Vagina (tissue), 2 donors: Measurements from ENCODE around the gene GATA2. TPM values are rescaled to one million over a fixed set of nuclear protein-coding genes. Genes with fewer than 3 reads are reported as not detected.

Source experiments
- DNase-seq, 2 donors: peaks; one replicate each; pipeline ENCODE4 v3.0.0-alpha.2; 2017; ENCODE audit errors: extremely low spot score in 2 of 2
- H3K27ac ChIP-seq: fragments of 200-600 bp; sonication (generic); one replicate; pipeline ENCODE4 v1.5.1; 2019
- H3K27me3 ChIP-seq: fragments of 200-600 bp; sonication (generic); one replicate; pipeline ENCODE4 v1.5.1; 2019
- H3K36me3 ChIP-seq, 2 donors: fragments of 200-600 bp; sonication (generic); one replicate each; pipeline ENCODE4 v1.5.1; 2017 to 2019
- H3K4me1 ChIP-seq: fragments of 200-600 bp; sonication (generic); one replicate; pipeline ENCODE4 v1.5.1; 2019
- H3K4me3 ChIP-seq, 2 donors: fragments of 200-600 bp; sonication (generic); 1 replicate in 1 of 2; 2 replicates in 1 of 2; pipeline ENCODE4 v1.5.1; 2016 to 2019
- H3K9me3 ChIP-seq: fragments of 200-600 bp; sonication (generic); one replicate; pipeline ENCODE4 v1.5.1; 2019
- POLR2A ChIP-seq, 2 donors: fragments of 450-650 bp; IDR thresholded peaks; one replicate each; pipeline ENCODE4 v1.6.1; 2017; ENCODE audit warnings: antibody characterized with exemption in 2 of 2, mild to moderate bottlenecking in 2 of 2, moderate library complexity in 2 of 2
- POLR2AphosphoS5 ChIP-seq, 2 donors: sonication (generic); formaldehyde crosslinking; IDR thresholded peaks; one replicate each; pipeline ENCODE4 v1.9.0; 2017; ENCODE audit warnings: antibody characterized with exemption in 2 of 2, mild to moderate bottlenecking in 2 of 2, low read depth in 1 of 2; ENCODE audit not compliant: insufficient read depth in 1 of 2
- intact Hi-C: fragments of 100-400 bp; cut with DNase I; formaldehyde crosslinking; loops from one replicate; pipeline ENCODE4 v1.15.1; 2023
- total RNA-seq: library from RNA; depleted of rRNA; stranded (reverse); fragments of >200 nt; gene quantifications from one replicate; pipeline ENCODE4 v1.2.3, GENCODE V29; 2016
- TF ChIP-seq, protein P1 (sequence below), 3 experiments: fragments of 450-650 bp in 2 of 3; fragments of 200-600 bp in 1 of 3; sonication (generic) in 1 of 3; IDR thresholded peaks; one replicate each; pipeline ENCODE4 v1.5.1; 2017 to 2019; ENCODE audit warnings: antibody characterized with exemption in 3 of 3, mild to moderate bottlenecking in 2 of 3, moderate library complexity in 2 of 3

The GATA2 gene
- total RNA-seq, 1 donor from 2014 or later = 50.6 TPM

DNA sequence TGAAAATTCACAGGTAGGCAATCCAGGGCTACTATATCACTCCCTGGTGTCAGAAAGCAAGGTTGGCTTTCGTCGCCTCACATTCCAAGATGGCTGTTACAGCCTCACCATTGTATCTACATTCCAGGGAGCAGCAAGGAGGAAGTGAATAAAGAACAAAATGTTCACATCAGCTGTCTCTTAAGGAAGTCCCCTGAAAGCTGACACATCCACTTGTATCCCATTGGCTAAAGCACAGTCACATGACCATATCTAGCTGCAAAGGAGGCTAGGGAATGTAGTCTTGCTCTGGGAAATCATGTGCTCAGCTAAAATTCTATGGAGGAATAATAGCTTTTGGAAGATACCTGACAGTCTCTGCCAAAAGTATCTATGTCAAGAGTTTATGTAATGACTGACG is 12.8 kb upstream of the GATA2 start:
- no peaks in the 10 kb centered on the region for H3K27me3 ChIP-seq
- no peaks in the 10 kb centered on the region for H3K9me3 ChIP-seq
- no peaks in the 10 kb centered on the region for H3K4me1 ChIP-seq
- DNase-seq = no peak
- TF ChIP-seq POLR2AphosphoS5 (IDR thresholded peaks at IDR 0.05; ENCODE audit: insufficient read depth in 1 of 2, low read depth in 1 of 2) (no peak), POLR2A (IDR thresholded peaks at IDR 0.05) (no peak)
- TF ChIP-seq, protein P1, sequence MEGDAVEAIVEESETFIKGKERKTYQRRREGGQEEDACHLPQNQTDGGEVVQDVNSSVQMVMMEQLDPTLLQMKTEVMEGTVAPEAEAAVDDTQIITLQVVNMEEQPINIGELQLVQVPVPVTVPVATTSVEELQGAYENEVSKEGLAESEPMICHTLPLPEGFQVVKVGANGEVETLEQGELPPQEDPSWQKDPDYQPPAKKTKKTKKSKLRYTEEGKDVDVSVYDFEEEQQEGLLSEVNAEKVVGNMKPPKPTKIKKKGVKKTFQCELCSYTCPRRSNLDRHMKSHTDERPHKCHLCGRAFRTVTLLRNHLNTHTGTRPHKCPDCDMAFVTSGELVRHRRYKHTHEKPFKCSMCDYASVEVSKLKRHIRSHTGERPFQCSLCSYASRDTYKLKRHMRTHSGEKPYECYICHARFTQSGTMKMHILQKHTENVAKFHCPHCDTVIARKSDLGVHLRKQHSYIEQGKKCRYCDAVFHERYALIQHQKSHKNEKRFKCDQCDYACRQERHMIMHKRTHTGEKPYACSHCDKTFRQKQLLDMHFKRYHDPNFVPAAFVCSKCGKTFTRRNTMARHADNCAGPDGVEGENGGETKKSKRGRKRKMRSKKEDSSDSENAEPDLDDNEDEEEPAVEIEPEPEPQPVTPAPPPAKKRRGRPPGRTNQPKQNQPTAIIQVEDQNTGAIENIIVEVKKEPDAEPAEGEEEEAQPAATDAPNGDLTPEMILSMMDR (IDR thresholded peaks at IDR 0.05) = no peak
- no peak overlapping the region for H3K4me3 ChIP-seq
- H3K36me3 ChIP-seq = no peaks in the 10 kb centered on the region
- no peak overlapping the region for H3K27ac ChIP-seq
- intact Hi-C loops = no loop called here

GRCh38 chr3:128504963-128505730 is 12.1 kb upstream of the GATA2 start:
- no peak overlapping the region for H3K4me3 ChIP-seq
- H3K4me1 ChIP-seq = no peaks in the 10 kb centered on the region
- intact Hi-C loops = loop anchor here (5.0 kb wide), 1 partner anchor 88 kb away; no protein-coding TSS in a partner anchor
- H3K36me3 ChIP-seq = no peaks in the 10 kb centered on the region
- TF ChIP-seq, protein P1 (IDR thresholded peaks at IDR 0.05) = no peak
- TF ChIP-seq POLR2AphosphoS5 (IDR thresholded peaks at IDR 0.05; ENCODE audit: insufficient read depth in 1 of 2, low read depth in 1 of 2) (no peak), POLR2A (IDR thresholded peaks at IDR 0.05) (no peak)
- no peaks in the 10 kb centered on the region for H3K9me3 ChIP-seq
- no peaks in the 10 kb centered on the region for H3K27me3 ChIP-seq
- H3K27ac ChIP-seq = no peak overlapping the region
- DNase-seq = peak; percentile 69 to 91

GRCh38 chr3:128504533-128504915 is 11.5 kb upstream of the GATA2 start:
- H3K27ac ChIP-seq = no peak overlapping the region
- H3K4me1 ChIP-seq = no peaks in the 10 kb centered on the region
- no peak overlapping the region for H3K4me3 ChIP-seq
- H3K27me3 ChIP-seq = no peaks in the 10 kb centered on the region
- no peak for TF ChIP-seq POLR2A (IDR thresholded peaks at IDR 0.05)
- TF ChIP-seq, protein P1 (IDR thresholded peaks at IDR 0.05) = no peak
- no peak for TF ChIP-seq POLR2AphosphoS5 (IDR thresholded peaks at IDR 0.05; ENCODE audit: insufficient read depth in 1 of 2, low read depth in 1 of 2)
- no peaks in the 10 kb centered on the region for H3K36me3 ChIP-seq
- intact Hi-C loops = loop anchor here (5.0 kb wide), 1 partner anchor 87 kb away; no protein-coding TSS in a partner anchor
- DNase-seq = peak; percentile 76 to 87
- H3K9me3 ChIP-seq = no peaks in the 10 kb centered on the region

GRCh38 chr3:128503751-128504532 is 10.9 kb upstream of the GATA2 start:
- Histone ChIP-seq H3K27ac (no peak overlapping the region), H3K4me1 (no peaks in the 10 kb centered on the region), H3K9me3 (no peaks in the 10 kb centered on the region), H3K36me3 (no peaks in the 10 kb centered on the region), H3K4me3 (no peak overlapping the region), H3K27me3 (no peaks in the 10 kb centered on the region)
- TF ChIP-seq, protein P1 (IDR thresholded peaks at IDR 0.05) = no peak
- no peak for TF ChIP-seq POLR2AphosphoS5 (IDR thresholded peaks at IDR 0.05; ENCODE audit: insufficient read depth in 1 of 2, low read depth in 1 of 2)
- no peak for TF ChIP-seq POLR2A (IDR thresholded peaks at IDR 0.05)
- intact Hi-C loops = loop anchor here (5.0 kb wide), 1 partner anchor 87 kb away; no protein-coding TSS in a partner anchor
- peak; percentile 77 to 79 for DNase-seq
